ENCODE results near the gene KSR1.
A peak's percentile ranks its signal among the peaks of the same experiment; 100 is the strongest.
"Not testable (repeated sequence)": the region's sequence is repeated elsewhere in the genome, so short reads cannot be mapped to it uniquely, and the experiment has no call there.

KSR1 gene

GRCh38 chr17:27426471-27426870, 29.8 kb upstream of the KSR1 start:
- not testable (repeated sequence) for DNase-seq (ENCODE audit: low read depth)

GRCh38 chr17:27427166-27427862, 28.9 kb upstream of the KSR1 start:
- DNase-seq (ENCODE audit: low read depth): not testable (repeated sequence)

GRCh38 chr17:27428781-27429505, 27.3 kb upstream of the KSR1 start:
- DNase-seq (ENCODE audit: low read depth): no peak

- no peak for DNase-seq (ENCODE audit: low read depth)
Observed at GRCh38 chr17:27429666-27430382, 26.4 kb upstream of the KSR1 start.

GRCh38 chr17:27430383-27430840, 25.8 kb upstream of the KSR1 start:
- no peak for DNase-seq (ENCODE audit: low read depth)

GRCh38 chr17:27430882-27431491, 25.3 kb upstream of the KSR1 start:
- peak; percentile 68 for DNase-seq (ENCODE audit: low read depth)

- DNase-seq (ENCODE audit: low read depth): no peak
Observed at GRCh38 chr17:27433521-27433920, 22.7 kb upstream of the KSR1 start.

GRCh38 chr17:27435431-27436070, 20.7 kb upstream of the KSR1 start:
- DNase-seq (ENCODE audit: low read depth): not testable (repeated sequence)

GRCh38 chr17:27438348-27438998, 17.8 kb upstream of the KSR1 start:
- peak; percentile 16 for DNase-seq (ENCODE audit: low read depth)

GRCh38 chr17:27439342-27439741, 16.9 kb upstream of the KSR1 start:
- DNase-seq (ENCODE audit: low read depth): no peak

- no peak for DNase-seq (ENCODE audit: low read depth)
Observed at GRCh38 chr17:27442702-27443101, 13.5 kb upstream of the KSR1 start.

- DNase-seq (ENCODE audit: low read depth): no peak
Observed at GRCh38 chr17:27443491-27443890, 12.8 kb upstream of the KSR1 start.

- DNase-seq (ENCODE audit: low read depth): no peak
Observed at GRCh38 chr17:27445971-27446370, 10.3 kb upstream of the KSR1 start.

GRCh38 chr17:27446569-27447301, 9.5 kb upstream of the KSR1 start:
- peak; percentile 85 for DNase-seq (ENCODE audit: low read depth)

- not testable (repeated sequence) for DNase-seq (ENCODE audit: low read depth)
Observed at GRCh38 chr17:27448534-27448933, 7.7 kb upstream of the KSR1 start.

GRCh38 chr17:27449541-27449940, 6.7 kb upstream of the KSR1 start:
- DNase-seq (ENCODE audit: low read depth): no peak

GRCh38 chr17:27449988-27450387, 6.3 kb upstream of the KSR1 start:
- no peak for DNase-seq (ENCODE audit: low read depth)

- no peak for DNase-seq (ENCODE audit: low read depth)
Observed at GRCh38 chr17:27450416-27450815, 5.8 kb upstream of the KSR1 start.

- DNase-seq (ENCODE audit: low read depth): no peak
Observed at GRCh38 chr17:27451906-27452305, 4.3 kb upstream of the KSR1 start.

GRCh38 chr17:27452828-27453227, 3.4 kb upstream of the KSR1 start:
- no peak for DNase-seq (ENCODE audit: low read depth)

- peak; percentile 21 for DNase-seq (ENCODE audit: low read depth)
Observed at GRCh38 chr17:27453471-27453870, 2.8 kb upstream of the KSR1 start.
